HG03025 (cell line): ENCODE results near the gene ZNF648.
"Not testable (repeated sequence)": the region's sequence is repeated elsewhere in the genome, so short reads cannot be mapped to it uniquely, and the experiment has no call there.

Experiments used
- ATAC-seq: cut with Tn5 transposase; IDR thresholded peaks from one replicate; pipeline ENCODE4 v1.9.1; 2021; ENCODE audit warnings: mild to moderate bottlenecking, moderate library complexity; ENCODE audit not compliant: unreplicated experiment, low FRiP score

The ZNF648 gene

GRCh38 chr1:182032251-182032650, 29.3 kb downstream of the ZNF648 start:
- ATAC-seq: no peak

DNA sequence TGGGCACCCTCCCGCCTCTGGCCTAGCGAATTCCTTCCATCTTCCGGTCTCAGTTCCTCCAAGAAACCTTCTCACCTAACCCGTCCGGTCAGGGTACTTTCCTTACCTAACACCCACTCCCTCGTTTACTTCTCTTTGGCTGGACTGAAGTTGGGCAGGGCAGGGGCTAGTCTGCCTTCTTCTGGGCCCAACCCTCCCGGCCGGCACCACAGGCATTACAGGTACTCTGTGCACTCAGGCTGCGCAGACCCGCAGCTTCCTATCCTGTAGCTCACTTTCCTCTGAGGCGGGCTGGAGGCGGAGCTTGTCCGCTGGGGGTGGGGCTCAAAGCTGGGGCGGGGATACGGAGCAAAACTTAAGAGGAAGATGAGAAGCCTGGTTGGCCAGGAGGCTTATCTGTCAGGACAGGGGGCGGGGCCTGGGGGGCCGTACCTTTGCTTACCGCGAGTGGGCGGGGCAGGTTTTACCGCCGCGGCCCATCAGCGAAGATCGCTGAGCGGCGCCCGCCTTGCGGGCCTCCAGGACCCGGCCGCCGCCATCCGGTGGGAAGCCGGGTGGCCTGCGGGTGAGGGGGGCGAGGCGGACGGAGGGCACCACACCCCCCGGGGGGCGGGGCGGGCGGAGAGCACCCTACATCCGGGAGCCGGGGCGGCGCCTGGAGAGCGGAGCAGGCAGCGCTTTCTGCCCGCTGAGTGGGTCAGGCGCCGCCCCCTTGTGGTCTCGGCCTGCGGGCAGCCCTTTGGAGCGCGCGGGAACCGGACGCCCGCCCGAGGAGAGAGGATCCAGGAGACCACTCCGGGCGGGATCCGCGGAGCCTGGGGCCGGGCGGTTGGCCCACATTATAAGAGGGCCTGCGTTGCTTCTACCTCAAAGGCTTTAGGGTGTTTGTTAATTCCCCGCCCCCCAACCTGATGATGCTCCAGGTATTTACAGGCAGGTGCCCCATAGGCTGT, 31.9 kb downstream of the ZNF648 start:
- peak; percentile 92 for ATAC-seq

GRCh38 chr1:182029002-182029378, 32.5 kb downstream of the ZNF648 start:
- no peak for ATAC-seq

DNA sequence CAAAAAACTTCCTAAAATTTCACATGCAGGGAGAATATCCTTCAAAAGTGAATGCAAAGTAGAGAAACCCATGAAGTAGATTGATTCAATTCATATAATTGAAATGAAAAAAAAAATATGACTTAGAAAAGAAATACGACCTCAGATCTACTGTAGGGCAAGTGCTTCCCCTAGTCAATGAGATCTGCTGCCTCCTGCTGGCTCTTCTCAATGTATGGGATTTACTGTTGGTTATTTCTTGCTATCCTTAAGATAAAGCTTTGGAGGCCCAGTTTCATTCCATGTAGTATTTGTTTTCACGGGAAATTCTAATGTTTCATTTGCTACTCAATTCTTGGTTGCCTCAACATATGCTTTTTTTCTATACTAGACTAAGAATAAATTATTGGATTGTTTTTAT, 46.2 kb downstream of the ZNF648 start:
- ATAC-seq: no peak

DNA sequence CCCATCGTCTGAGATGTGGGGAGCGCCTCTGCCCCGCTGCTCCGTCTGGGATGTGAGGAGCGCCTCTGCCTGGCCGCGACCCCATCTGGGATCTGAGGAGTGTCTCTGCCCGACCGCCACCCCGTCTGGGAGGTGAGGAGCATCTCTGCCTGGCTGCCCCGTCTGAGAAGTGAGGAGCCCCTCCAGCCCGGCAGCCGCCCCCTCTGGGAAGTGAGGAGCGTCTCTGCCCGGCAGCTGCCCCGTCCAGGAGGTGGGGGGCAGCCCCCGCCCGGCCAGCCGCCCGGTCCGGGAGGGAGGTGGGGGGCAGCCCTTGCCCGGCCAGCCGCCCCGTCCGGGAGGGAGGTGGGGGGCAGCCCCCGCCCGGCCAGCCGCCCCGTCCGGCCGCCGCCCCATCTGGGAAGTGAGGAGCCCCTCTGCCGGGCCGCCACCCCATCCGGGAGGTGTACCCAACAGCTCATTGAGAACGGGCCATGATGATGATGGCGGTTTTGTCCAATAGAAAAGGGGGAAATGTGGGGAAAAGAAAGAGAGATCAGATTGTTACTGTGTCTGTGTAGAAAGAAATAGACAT, 50.6 kb downstream of the ZNF648 start:
- ATAC-seq: not testable (repeated sequence)

GRCh38 chr1:182005398-182005797, 56.1 kb downstream of the ZNF648 start:
- ATAC-seq: not testable (repeated sequence)

DNA sequence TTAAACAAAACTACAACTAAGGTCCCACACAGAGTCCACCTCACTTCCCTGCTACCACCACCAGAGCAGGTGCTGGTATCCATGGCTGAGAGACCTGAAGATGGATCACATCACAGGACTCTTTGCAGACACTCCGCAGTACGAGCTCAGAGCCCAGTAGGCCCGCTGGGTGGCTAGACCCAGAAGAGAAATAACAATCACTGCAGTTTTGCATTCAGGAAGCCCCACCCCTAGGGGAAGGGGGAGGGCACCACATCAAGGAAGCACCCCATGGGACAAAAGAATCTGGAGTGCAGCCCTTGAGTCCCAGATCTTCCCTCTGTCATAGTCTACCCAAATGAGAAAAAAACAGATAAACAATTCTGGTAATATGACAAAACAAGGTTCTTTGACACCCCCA, 56.9 kb downstream of the ZNF648 start:
- no peak for ATAC-seq
